Cardiac muscle cell (in vitro differentiated cells and primary cell): ENCODE data around the gene APOBEC3B. TPM values are rescaled to one million over a fixed set of nuclear protein-coding genes. Genes with fewer than 3 reads are reported as not detected.
"Not testable (repeated sequence)": the region's sequence is repeated elsewhere in the genome, so short reads cannot be mapped to it uniquely, and the experiment has no call there.

Experiments
- DNase-seq, 2 donors: peaks; one replicate each; pipeline versions ENCODE4 v3.0.0 to v3.0.0-alpha.2; 2010 to 2017; ENCODE audit warnings: low read depth in 1 of 2, low spot score in 1 of 2
- H3K27ac ChIP-seq: fragments of 200-600 bp; sonication (generic); 2 replicates; pipeline ENCODE4 v1.5.1; 2016
- H3K27me3 ChIP-seq: fragments of 200-600 bp; sonication (generic); 2 replicates; pipeline ENCODE4 v1.6.0; 2016; ENCODE audit warnings: control low read depth
- H3K36me3 ChIP-seq: fragments of 200-600 bp; sonication (generic); 2 replicates; pipeline ENCODE4 v1.5.1; 2016; ENCODE audit warnings: control low read depth
- H3K4me1 ChIP-seq: fragments of 200-600 bp; sonication (generic); 2 replicates; pipeline ENCODE4 v1.8.1; 2017; ENCODE audit warnings: low read depth, mild to moderate bottlenecking, mixed run types
- H3K4me3 ChIP-seq: fragments of 200-600 bp; sonication (generic); 2 replicates; pipeline ENCODE4 v1.5.1; 2016; ENCODE audit warnings: mild to moderate bottlenecking
- H3K9me3 ChIP-seq: fragments of 200-600 bp; sonication (generic); 2 replicates; pipeline ENCODE4 v1.5.1; 2017; ENCODE audit warnings: low read depth, mild to moderate bottlenecking, control low read depth
- CTCF ChIP-seq: IDR thresholded peaks from 2 replicates; pipeline ENCODE4 v1.5.1; 2012; ENCODE audit warnings: low read depth, mild to moderate bottlenecking, low read length
- polyA plus RNA-seq: library from polyadenylated mRNA; unstranded; fragments of >200 nt; fragmentation: Nextera tagmentation; extraction: Ambion mirVana; gene quantifications from 2 replicates; pipeline ENCODE4 v1.2.1, GENCODE V29; 2016
- total RNA-seq: library from RNA; depleted of rRNA; stranded (reverse); fragments of >200 nt; gene quantifications from 2 replicates; pipeline ENCODE4 v1.2.3, GENCODE V29; 2016

APOBEC3B gene
- total and polyA plus RNA-seq, 2 experiments from 2014 or later, result 6.5 to 6.8 TPM

GRCh38 chr22:38955926-38956325, 26.2 kb upstream of the APOBEC3B start:
- H3K4me1 ChIP-seq, result no peaks in the 10 kb centered on the region
- H3K27ac ChIP-seq, result no peak overlapping the region
- TF ChIP-seq CTCF, result no peak
- H3K36me3 ChIP-seq, result no peaks in the 10 kb centered on the region
- no peak for DNase-seq
- H3K27me3 ChIP-seq, result no peaks in the 10 kb centered on the region
- H3K4me3 ChIP-seq, result no peak overlapping the region
- no peaks in the 10 kb centered on the region for H3K9me3 ChIP-seq

GRCh38 chr22:38956551-38956950, 25.6 kb upstream of the APOBEC3B start:
- no peaks in the 10 kb centered on the region for H3K36me3 ChIP-seq
- H3K4me3 ChIP-seq, result no peak overlapping the region
- H3K4me1 ChIP-seq, result no peaks in the 10 kb centered on the region
- no peak for TF ChIP-seq CTCF
- no peaks in the 10 kb centered on the region for H3K27me3 ChIP-seq
- H3K27ac ChIP-seq, result no peak overlapping the region
- DNase-seq, result no peak
- H3K9me3 ChIP-seq, result no peaks in the 10 kb centered on the region

GRCh38 chr22:38957046-38957770, 24.9 kb upstream of the APOBEC3B start, which contains the start of gene APOBEC3A:
Gene APOBEC3A (plus strand): TSS chr22:38957609. CDS start chr22:38957692, 83 bp downstream.
- H3K27me3 ChIP-seq, result no peaks in the 10 kb centered on the region
- no peak for TF ChIP-seq CTCF
- no peaks in the 10 kb centered on the region for H3K9me3 ChIP-seq
- no peak within 1 kb of the TSS for H3K4me3 ChIP-seq
- H3K36me3 ChIP-seq, result no peaks in the 10 kb centered on the region
- DNase-seq, result no peak
- H3K4me1 ChIP-seq, result no peaks in the 10 kb centered on the region
- no peak within 1 kb of the TSS for H3K27ac ChIP-seq

- Histone ChIP-seq H3K27ac (no peak overlapping the region), H3K9me3 (no peaks in the 10 kb centered on the region), H3K27me3 (no peaks in the 10 kb centered on the region), H3K36me3 (no peaks in the 10 kb centered on the region), H3K4me3 (no peak overlapping the region), H3K4me1 (no peaks in the 10 kb centered on the region)
- no peak for DNase-seq
- no peak for TF ChIP-seq CTCF
These were observed 24.1 kb upstream of the APOBEC3B start for GRCh38 chr22:38957808-38958650.

GRCh38 chr22:38958651-38958943, 23.6 kb upstream of the APOBEC3B start:
- H3K27me3 ChIP-seq, H3K4me1 ChIP-seq, H3K9me3 ChIP-seq, H3K36me3 ChIP-seq, DNase-seq, H3K4me3 ChIP-seq, H3K27ac ChIP-seq: not testable (repeated sequence)

- no peak overlapping the region for H3K27ac ChIP-seq
- no peaks in the 10 kb centered on the region for H3K27me3 ChIP-seq
- H3K36me3 ChIP-seq, result no peaks in the 10 kb centered on the region
- no peaks in the 10 kb centered on the region for H3K9me3 ChIP-seq
- DNase-seq, result no peak
- peaks cover 14% of the 10 kb centered on the region for H3K4me1 ChIP-seq
- no peak overlapping the region for H3K4me3 ChIP-seq
- no peak for TF ChIP-seq CTCF
These were observed 22.6 kb upstream of the APOBEC3B start for GRCh38 chr22:38959590-38959989.

GRCh38 chr22:38960673-38961072, 21.5 kb upstream of the APOBEC3B start:
- not testable (repeated sequence) for H3K36me3 ChIP-seq, H3K4me3 ChIP-seq, H3K27ac ChIP-seq, H3K9me3 ChIP-seq, DNase-seq, H3K27me3 ChIP-seq
- peaks cover 25% of the 10 kb centered on the region for H3K4me1 ChIP-seq

GRCh38 chr22:38963291-38963738, 18.8 kb upstream of the APOBEC3B start:
- H3K27ac ChIP-seq, result peak overlapping the region; percentile 72
- H3K36me3 ChIP-seq, H3K9me3 ChIP-seq, H3K27me3 ChIP-seq, H3K4me3 ChIP-seq: not testable (repeated sequence)
- H3K4me1 ChIP-seq, result peaks cover 35% of the 10 kb centered on the region
- DNase-seq, result peak in 1 of 2 donors; percentile 19
